GM12891 (cell line): ENCODE measurements around the gene TERB1.

Source experiments
- PAX5 ChIP-seq: IDR thresholded peaks from 2 replicates; pipeline ENCODE4 v1.6.1; 2011; ENCODE audit warnings: low read length, moderate library complexity, mild to moderate bottlenecking; ENCODE audit not compliant: insufficient read depth, severe bottlenecking
- POLR2A ChIP-seq: IDR thresholded peaks from 2 replicates; pipeline ENCODE4 v1.6.1; 2011; ENCODE audit warnings: low read depth, low read length, control low read depth
- POLR2AphosphoS5 ChIP-seq: IDR thresholded peaks from 2 replicates; pipeline ENCODE4 v1.6.1; 2011; ENCODE audit warnings: low read depth, low read length, control low read depth
- POU2F2 ChIP-seq: IDR thresholded peaks from 2 replicates; pipeline ENCODE4 v1.6.1; 2011; ENCODE audit warnings: low read depth, mild to moderate bottlenecking, control low read depth, low read length, moderate library complexity
- SPI1 ChIP-seq: IDR thresholded peaks from 2 replicates; pipeline ENCODE4 v1.6.1; 2011; ENCODE audit warnings: low read depth, low read length, control low read depth
- TAF1 ChIP-seq: IDR thresholded peaks from 2 replicates; pipeline ENCODE4 v1.6.1; 2011; ENCODE audit warnings: low read depth, low read length, control low read depth

- TF ChIP-seq PAX5 (no peak), POLR2A (no peak), TAF1 (no peak), POLR2AphosphoS5 (no peak), POU2F2 (no peak), SPI1 (no peak)
Observed at GRCh38 chr16:66800856-66801255, 528 bp downstream of the TERB1 start.
